Stimulated activated CD8-positive, alpha-beta memory T cell treated with anti-CD3 and anti-CD28 coated beads, Interleukin-12 subunit alpha, Interleukin-12 subunit beta, amount 100 ng/mL, for 1 hour (primary cell): ENCODE data around the gene PSAT1.

ENCODE experiments used
- DNase-seq: peaks from one replicate; pipeline ENCODE4 v3.0.0-alpha.2; 2020; ENCODE audit warnings: low read depth

PSAT1 gene

DNA sequence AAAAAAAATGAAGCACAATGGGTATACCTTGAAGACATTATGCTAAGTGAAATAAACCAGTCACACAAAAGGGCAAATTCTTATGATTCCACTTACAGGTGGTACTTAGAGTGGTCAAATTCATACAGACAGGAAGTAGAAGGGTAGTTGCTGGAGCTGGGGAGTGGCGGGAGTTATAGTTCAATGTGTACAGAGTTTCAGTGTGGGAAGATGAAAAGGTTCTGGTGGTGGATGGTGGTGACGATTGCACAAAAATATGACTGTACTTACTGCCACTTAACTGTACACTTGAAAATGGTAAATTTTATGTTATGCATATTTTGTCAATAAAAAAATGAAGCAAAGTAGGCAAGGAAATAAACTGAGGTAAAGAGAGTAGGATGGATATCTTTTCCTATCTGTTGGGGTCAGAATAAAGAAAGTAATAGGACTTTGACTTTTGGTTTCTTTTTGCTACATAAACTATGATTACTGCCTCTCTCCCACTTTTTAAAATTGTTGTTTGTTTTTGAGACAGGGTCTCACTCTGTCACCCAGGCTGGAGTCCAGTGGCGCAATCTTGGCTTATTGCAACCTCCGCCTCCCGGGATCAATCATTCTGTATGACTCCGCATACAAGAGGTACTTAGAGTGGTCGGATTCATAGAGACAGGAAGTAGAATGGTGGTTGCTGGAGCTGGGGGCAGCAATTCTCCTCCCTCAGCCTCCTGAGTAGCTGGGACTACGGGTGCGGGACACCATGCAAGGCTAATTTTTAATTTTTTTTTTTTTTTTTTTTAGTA, 4.0 kb upstream of the PSAT1 start:
- no peak for DNase-seq

DNA sequence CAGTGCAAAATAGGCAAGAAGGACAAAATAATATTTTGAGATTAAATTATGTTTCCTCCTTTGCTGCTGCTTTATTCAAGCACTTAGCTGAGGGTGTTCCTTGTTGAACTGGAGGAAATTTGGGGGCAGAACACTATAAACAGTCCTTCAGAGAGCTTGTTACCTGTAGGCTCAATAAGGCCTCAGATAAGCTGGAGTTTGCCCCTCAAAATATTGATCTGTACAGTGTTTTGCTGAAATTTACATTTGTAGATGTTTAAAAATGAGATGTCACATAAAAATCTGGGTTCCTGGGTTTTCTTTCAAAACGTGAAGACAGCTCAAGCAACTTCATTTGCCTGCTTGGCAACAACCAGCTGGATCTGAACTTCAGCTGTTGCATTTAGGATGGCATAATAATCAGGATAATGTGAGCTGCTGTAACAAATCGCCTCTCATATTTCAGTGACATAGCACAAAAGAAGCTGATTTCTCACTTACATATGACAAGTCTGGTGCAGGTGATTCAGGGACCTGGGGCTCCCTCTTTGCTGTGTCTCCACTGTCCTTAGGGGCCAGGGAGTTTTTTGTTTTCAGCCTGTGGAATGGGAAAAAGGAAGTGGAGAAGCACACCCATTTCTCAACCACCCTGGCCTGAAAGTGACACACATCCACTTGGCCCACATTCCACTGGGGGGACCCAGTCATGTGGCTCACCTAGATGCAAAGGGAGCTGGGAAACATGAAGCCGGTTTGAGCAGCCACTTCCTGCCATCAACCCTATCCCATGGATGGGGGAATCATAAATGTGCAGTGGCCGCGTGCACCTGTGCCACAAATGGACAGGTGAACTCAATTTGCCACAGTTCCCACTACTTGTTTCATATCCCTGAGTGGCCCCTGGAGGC, 2.4 kb upstream of the PSAT1 start:
- no peak for DNase-seq

DNA sequence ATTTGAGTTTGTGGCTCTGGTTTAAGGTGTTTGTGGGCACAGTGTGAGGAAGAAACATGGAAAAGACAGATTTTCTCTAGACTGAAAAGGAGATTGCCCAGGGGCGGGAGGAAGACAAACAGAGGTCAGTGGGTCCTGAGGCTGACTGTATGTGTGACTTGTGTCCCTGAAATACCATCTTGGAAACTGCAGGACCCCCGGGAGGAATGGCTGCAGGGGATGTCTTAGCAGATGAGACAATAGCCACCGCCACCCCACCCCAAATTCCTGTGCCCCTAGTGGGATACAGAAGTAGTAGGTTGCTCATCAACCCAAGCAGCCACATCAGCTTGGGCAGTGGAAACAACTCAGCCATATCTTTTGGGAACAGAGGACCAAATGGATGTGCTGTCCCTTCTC, 1.7 kb upstream of the PSAT1 start:
- DNase-seq, result no peak

DNA sequence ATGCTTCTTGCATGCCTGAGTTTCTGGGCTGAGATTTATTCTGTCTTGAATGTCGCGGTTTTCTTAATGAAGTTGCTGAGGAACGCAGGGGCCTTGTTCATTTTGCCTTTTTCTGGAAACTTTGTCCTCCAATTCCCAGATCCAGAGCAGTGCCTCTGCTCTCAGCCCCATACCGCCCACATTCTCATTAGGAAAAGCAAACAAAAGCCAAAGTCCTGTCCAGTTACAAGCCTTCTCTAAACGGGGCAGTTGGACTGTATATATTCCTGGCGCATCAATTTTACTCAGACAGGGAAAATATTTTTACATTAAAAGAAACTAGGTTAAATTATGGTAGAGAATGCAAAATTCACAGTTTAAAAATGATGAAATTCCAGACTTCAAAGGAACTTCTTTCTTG, 1.2 kb upstream of the PSAT1 start:
- no peak for DNase-seq

DNA sequence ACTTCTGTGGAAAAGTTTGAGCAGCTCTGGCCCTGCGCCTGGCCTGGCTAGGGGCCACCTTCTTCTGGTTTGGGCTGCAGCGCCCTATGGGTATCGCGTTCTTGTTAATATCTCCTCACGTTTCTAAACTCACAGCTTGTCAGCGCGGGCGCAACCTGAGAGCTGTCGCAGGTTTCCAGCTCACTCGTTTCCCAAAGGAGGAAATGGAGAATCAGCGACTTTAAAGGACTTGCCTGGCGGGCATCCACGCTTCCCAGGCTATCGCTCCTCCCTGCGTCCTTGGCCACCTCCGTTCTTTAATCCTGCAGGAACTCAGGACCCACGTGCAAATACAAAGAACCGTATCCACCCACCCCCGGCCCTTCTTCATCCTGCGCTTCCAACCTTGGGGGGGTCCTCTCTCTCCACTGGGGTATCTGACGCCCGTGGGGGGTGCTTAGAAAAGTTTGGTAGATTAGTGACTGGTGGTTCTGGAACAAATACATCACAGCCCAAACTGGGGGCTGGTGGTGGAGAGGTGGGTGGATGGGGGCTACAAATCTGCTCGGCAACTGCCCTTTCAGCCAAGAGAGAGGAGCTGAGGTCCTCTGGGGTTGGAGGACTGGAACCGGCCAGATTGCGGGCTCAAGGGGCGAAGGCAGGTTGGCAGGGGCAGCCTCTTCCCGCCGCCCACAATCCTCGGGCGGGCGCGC, 578 bp upstream of the PSAT1 start:
- DNase-seq, result no peak

DNA sequence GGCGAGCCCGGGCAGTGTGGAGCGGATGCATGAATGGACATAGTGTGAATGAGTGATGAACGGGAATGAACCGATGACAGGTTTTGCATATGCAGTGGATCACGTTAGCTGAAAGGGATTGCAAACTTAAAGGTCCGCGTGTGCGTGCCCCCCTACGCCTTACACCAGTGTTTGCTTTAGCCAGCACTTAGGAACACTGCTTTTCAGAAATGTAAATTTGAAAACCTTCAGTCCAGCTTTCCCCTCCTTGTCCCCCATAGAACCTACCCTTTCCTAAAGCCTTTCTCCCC, 692 bp downstream of the PSAT1 start:
- no peak for DNase-seq

DNA sequence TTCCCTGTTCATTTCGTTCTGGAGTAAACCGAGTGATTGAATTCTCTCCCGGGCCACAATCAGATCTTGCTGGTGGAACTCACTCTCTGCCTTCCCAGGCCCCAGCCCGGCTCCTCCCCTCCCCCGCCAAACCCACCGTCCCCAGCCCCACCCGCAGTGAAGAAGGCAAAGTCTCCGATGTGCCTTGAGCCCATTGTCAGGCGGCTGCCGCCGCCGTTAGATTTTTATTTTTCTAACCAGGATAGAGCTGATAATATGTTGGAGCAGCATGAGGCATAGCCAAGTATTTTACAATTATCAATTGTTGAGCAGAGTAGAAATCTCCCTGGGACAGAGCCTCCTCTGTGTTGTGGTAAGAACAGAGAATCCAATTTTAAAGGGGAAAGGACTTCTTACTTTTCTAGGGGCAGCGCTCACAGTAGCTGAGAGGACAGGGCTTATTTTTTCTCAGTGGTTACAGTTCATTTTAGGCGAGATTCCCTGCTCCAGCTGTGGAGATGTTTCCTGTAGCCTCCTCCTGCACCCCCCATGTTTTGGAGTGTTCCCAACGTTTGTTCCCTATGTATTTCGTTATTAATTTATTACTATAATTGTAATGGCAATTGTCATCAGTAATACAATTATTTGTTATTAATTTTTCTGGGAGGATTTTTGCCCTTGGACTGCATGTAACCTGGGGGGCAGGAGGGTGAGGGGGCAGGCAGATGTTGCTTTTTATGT, 1.3 kb downstream of the PSAT1 start:
- no peak for DNase-seq

DNA sequence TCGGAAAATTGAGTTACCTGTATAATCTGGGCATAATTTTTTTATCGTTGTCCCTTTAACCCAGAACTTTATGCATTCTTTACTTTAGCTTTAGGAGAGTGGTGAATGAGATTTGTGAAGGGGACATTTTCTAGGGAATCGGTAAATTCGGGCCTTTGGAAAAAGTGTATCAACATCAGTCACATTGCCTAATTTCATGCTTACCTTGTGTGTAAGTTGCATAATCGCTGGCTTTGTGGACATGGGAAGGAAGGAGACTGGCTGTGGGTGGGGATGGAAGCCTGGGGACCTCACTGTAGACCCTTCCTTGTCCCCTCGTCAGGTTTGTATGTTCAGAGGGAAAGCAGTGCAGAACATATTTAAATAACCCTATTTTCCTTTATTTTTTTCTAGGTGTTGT, 3.3 kb downstream of the PSAT1 start:
- DNase-seq, result no peak

DNA sequence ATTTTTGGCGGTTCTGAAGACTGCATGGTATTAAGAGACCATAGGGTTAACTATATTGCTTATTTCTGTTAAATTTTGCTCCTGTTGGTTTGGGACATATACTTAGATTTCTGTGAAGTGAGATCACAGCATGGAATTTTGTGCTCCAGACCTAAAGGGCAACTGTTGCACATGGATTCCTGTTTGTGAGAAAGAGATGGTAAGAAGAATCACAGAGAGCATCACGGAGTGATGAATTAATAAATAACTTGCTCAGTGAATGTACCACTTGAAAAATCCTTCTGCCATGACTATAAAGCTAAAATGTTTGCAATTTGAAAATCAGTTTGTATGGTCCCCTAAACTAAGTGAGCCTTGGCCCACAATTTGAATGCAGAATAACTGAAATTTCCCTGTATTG, 4.5 kb downstream of the PSAT1 start:
- no peak for DNase-seq

DNA sequence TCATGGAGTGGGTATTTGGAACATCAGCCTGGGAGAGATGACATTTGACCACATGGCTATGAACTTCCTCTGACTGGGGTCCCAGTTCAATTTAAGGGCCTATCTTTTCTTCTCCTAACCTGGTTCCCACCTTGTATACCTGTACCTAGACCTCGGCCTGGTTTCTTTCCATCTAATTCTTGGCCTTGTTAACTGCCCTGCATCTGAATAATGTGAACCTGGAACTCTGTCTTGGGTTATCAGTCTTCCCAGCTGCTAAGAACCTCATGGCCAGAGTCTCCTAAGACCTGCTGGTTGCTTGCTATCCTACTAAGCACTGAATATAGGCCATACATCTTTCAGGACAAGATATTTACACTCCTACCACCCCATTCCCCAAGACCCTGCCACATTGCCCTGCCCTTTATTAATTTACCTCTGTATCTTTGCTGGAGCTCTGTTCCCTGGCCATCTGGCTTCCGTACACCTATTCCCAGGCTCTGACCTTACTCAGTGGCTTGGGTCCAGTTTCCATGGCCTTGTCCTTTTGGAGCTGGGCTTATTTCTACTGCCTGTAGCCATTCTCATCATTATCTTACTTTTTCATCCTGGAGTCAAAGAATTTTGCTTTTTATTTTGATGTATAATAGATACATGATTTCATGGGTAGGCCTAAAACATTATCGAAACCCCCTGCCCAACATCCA, 6.6 kb downstream of the PSAT1 start:
- DNase-seq, result no peak

DNA sequence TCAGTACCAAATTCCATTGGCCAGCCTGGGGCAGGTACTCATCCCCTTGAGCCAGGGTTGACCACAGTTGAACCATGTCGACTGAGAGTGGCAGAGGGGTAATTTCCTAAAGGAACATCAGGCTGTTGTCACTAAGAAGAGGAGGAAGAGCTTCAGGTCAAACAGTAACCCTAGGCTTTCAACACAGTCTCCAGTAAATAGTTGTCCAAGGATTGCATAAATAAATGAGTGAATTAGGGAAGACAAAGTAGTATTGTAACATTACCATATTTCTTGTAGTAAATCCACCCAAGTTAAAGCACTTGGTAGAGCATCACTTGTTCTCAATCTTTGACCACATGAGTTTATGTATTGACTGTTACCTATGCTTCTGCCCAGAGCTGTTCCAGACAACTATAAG, 7.4 kb downstream of the PSAT1 start:
- DNase-seq, result no peak

DNA sequence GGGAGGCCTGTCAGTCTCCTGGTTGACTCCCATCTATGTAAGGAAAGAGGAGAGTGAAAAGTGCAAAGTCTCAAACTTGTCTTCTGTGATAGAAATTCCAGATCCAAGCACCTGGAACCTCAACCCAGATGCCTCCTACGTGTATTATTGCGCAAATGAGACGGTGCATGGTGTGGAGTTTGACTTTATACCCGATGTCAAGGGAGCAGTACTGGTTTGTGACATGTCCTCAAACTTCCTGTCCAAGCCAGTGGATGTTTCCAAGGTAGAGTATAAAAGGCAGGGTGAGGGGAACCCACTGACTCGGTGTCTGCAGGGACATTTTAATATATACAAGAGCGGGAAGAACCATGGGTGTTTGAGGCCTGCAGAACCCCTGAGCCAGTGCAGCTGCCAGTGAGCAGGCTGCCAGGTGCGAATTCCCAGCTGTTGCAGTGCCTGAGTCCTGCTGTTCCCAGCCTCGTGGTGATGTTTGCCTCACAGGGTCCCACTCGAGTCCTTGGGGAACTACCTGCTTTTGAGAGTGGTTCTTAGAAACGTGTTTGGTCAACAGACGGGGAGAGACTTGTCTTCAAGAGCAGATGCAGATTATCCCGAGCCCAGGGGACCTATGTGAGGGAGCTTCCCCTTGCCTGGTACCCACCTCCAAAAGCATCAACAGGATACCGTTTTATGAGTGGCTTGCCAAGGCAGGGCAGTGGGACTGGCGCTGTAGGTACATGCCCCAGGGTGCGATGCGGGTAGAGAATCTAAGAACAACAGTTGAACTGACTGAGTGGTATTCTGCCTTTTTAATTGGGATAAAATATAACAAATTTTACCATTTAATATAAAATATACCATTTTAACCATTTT, 9.5 kb downstream of the PSAT1 start:
- DNase-seq, result no peak

DNA sequence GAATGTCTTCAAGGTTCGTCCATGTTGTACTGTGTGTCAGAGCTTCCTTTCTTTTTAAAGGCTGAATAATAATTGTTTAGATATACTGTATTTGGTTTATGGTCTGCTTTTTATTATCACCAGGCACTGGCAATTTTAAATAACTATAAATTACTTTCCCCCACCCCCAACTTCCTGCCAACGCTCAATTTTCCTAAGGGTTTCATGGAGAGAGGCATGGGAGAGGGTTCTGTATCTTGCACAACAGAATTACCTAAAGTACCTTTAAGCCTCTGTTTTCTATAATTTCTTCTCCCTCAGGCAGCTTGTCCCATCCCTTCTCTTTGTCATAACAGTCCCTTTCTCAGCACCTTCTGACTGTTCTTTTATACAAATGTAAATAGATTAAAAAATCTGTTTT, 10.4 kb downstream of the PSAT1 start:
- DNase-seq, result no peak

DNA sequence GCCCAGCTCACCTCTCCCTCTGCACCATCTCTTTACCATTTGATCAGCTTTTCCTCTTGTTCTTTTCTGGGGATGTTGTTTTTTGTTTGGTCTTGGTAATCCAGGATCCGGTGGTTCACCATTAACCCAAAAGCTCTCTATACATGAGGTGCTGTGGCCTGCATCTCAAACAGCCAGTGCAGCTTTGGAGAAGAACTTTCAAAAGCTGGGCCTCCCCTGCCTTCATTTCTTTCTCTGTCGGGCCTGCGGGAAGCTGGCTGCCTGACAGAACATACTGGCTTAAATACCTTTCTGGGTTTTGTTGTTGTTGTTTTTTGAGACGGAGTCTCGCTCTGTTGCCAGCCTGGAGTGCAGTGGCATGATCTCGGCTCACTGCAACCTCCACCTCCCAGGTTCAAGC, 12.1 kb downstream of the PSAT1 start:
- DNase-seq, result no peak

DNA sequence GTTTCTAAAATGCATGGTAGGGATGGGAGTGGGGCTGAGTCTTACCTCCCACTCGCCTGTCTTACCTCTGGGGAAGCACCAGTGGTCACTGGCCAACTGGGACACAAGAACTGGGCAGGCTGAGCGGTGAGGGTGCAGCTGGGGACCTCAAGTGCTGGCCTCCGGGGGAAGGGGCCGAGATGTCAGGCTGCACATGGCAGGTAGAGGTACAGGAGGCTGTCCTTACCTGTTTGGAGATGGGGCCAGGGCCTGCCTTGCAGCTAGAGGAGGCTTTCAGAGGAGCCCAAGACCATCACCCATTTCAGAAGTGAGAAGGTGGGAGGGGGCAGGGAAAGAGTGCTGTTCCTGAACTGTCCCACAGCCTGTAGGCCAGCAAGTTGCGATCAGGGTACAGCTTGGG, 14.2 kb downstream of the PSAT1 start:
- no peak for DNase-seq

DNA sequence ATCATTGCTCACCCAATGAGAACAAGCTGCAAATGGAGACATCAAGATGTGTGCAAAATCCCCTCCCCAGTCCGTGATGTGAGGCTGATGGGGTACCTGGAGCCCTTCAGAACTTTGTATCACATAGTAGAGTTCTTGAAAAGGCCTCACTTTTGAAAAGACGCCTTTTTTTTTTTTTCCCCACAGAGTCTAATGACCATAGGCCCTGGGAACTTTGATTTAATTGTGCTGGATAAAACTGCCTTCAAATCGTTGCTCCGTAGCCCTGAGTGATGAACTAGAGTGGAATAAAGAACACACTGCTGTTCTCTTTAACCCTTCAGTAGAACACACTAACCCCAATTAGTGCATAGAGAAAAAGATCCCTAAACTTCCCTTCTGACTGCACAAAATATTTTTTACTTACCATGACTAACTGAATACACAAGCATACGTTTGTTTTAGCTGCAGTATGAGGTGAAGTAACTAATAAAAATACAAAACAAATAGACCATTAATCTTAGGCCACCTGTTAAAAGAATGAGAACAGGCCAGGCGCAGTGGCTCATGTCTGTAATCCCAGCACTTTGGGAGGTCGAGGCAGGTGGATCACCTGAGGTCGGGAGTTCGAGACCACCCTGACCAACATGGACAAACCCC, 15.1 kb downstream of the PSAT1 start:
- DNase-seq, result no peak

DNA sequence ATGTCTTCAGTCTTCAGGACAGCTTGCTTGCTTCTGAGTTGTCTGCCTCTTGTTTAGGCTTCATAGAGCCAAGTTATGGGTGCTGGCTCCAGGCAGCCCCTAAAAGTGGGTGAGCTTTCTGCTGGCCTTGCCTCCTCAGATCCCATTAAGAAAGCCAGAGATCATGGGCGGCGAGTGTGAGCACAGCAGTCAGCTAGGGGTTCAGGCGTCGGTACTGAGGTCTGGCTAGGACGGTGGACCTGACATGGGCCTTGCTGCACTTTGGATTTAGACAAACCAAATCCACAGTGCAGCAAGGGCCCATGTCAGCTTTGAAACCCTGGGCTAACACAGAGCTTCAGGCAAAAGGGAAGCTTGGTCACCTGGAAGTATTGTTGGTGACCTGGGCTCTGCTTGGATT, 17.6 kb downstream of the PSAT1 start:
- no peak for DNase-seq

DNA sequence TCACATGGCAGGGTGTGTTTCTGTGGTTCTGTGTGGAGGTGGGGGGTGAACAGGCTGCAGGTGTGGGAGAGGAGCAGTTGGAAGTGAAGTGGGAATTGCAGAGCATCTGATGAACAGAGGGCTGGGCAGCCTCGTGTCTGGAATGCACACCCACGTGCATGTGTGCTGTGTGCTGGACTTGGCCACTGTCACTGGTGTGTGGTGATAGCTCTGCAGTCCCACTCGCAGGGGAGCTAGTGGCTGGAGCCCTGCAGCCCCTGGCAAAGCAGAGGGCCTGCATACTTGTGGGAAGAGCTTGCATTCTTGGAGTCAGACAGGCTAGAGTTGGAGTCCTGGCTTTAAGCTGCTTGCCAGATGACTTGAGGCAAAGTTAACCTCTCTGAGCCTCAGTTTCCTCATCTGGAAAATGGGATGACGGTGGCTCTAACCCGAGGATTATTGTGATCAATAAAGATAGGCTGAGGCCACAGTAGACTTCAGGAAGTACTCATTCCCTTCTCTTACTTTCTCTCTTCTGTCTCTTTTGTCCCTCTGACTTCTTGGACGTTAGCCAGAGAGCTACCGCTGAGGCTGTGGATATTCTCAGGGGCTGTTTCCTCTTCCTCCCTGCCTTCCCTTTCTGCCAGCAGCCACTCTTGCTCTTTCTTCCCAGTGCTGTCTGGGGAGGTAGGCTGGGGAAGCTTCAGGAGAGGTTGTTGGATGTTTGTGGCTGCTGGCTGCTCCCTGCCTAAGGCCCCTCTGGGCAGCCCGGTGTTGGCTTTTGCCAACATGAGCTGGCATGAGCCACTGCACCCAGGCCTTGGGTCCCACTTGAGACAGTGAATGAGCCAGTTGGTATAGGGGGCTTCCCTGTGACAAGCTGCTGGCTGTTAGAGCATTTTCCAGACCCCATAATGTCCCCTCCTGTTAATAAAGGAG, 18.3 kb downstream of the PSAT1 start:
- no peak for DNase-seq

DNA sequence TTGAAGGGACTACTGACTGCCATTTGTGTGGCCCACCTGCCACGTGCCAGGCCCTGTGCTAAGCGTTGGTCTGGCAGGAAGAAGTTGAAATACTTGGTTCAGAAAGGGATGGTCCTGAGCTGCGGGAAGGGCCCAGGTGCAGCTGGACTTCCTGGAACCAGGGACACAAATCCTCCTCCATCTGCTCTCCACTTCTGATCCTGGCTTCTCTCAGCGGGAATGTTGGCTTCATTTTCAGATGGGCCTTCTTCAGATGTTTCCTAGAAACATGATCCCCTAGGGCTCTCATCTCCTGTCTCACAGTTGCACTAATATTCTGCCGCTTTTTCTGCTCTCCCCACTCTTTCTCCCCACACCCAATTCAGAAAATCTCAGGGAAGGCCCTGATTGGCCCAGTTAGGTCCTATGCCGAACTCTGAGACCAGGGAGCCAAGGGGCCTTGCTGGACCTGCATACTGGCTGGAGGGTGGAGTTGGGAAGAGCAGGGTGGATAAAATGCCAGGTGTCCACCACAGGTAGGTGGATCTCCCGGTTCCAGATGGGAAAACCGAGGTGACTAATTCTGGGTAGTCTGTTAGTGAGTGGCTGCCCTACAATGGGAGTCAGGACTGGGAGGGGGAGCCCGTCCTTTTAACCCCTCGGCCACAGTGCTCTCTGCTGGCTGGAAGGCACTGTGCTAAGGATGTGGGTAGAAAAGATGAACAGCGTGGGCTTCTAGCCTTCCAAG, 19.4 kb downstream of the PSAT1 start:
- DNase-seq, result no peak
